PC-3 (cell line): ENCODE data around the gene KIAA0586. TPM values are rescaled to one million over a fixed set of nuclear protein-coding genes. Genes with fewer than 3 reads are reported as not detected.

Experiments used
- ATAC-seq: fragments of 200-7000 bp; cut with Tn5 transposase; 2 replicates; pipeline ENCODE4 v1.9.1; 2020; ENCODE audit warnings: mild to moderate bottlenecking, moderate library complexity
- BruUV-seq: library from RNA; stranded (reverse); fragments of 400-500 nt; replicated peaks from 2 replicates; lab custom pipeline; 2021; lab: Mats Ljungman, UMichigan
- CTCF ChIA-PET: fragments of 300-600 bp; sonication (Branson Sonifier 250); formaldehyde crosslinking; loops from one replicate; lab custom pipeline; 2022; ENCODE audit warnings: antibody characterized with exemption; lab: Charles Lee
- POLR2A ChIA-PET: fragments of 300-600 bp; sonication (Branson Sonifier 250); formaldehyde crosslinking; loops from one replicate; lab custom pipeline; 2022; ENCODE audit warnings: antibody characterized with exemption; ENCODE audit not compliant: unreplicated experiment; lab: Charles Lee
- DNase-seq: peaks from one replicate; pipeline ENCODE4 v3.0.0-alpha.2; 2015
- H2AFZ ChIP-seq: fragments of 300-600 bp; sonication (generic); 2 replicates; pipeline ENCODE4 v1.6.0; 2016; ENCODE audit warnings: antibody characterized with exemption, low read length
- H3F3A ChIP-seq: fragments of 300-600 bp; sonication (generic); one replicate; pipeline ENCODE4 v1.6.0; 2017; ENCODE audit warnings: antibody characterized with exemption, low read length, control low read depth, mild to moderate bottlenecking; ENCODE audit not compliant: unreplicated experiment
- H3K27ac ChIP-seq: fragments of 300-600 bp; sonication (generic); 2 replicates; pipeline ENCODE4 v1.5.1; 2016; ENCODE audit warnings: mild to moderate bottlenecking, low read length
- H3K27me3 ChIP-seq: fragments of 300-600 bp; sonication (generic); 2 replicates; pipeline ENCODE4 v1.6.1; 2016; ENCODE audit warnings: low read length, mixed read lengths
- H3K36me3 ChIP-seq: fragments of 300-600 bp; sonication (generic); 2 replicates; pipeline ENCODE4 v1.6.1; 2016; ENCODE audit warnings: low read depth, mixed run types, low read length, mixed read lengths
- H3K4me1 ChIP-seq: fragments of 300-600 bp; sonication (generic); 2 replicates; pipeline ENCODE4 v1.5.1; 2016; ENCODE audit warnings: low read length; ENCODE audit not compliant: insufficient read depth
- H3K4me2 ChIP-seq: fragments of 300-600 bp; sonication (generic); 2 replicates; pipeline ENCODE4 v1.6.0; 2016; ENCODE audit warnings: low read length
- H3K4me3 ChIP-seq: fragments of 300-600 bp; sonication (generic); 2 replicates; pipeline ENCODE4 v1.5.1; 2016; ENCODE audit warnings: mild to moderate bottlenecking, low read length, mixed read lengths
- H3K79me2 ChIP-seq: fragments of 300-600 bp; sonication (generic); 2 replicates; pipeline ENCODE4 v1.6.1; 2017; ENCODE audit warnings: low read length, mixed read lengths
- H3K9ac ChIP-seq: fragments of 300-600 bp; sonication (generic); 2 replicates; pipeline ENCODE4 v1.6.0; 2016; ENCODE audit warnings: mild to moderate bottlenecking, low read length
- H3K9me2 ChIP-seq: fragments of 300-600 bp; sonication (generic); replicated peaks from 2 replicates; pipeline ENCODE4 v1.6.1; 2016; ENCODE audit warnings: mixed run types, low read length, mixed read lengths
- H3K9me3 ChIP-seq: fragments of 300-600 bp; sonication (generic); 2 replicates; pipeline ENCODE4 v1.6.1; 2016; ENCODE audit warnings: low read length, mixed read lengths
- H4K20me1 ChIP-seq: fragments of 300-600 bp; sonication (generic); 2 replicates; pipeline ENCODE4 v1.6.1; 2016; ENCODE audit warnings: low read length, mixed read lengths
- EZH2 ChIP-seq: fragments of 300-600 bp; sonication (generic); IDR thresholded peaks from one replicate; pipeline ENCODE4 v1.6.1; 2017; ENCODE audit warnings: antibody characterized with exemption, mild to moderate bottlenecking, low read length; ENCODE audit not compliant: unreplicated experiment
- EZH2phosphoT487 ChIP-seq: fragments of 300-600 bp; sonication (generic); IDR thresholded peaks from 2 replicates; pipeline ENCODE4 v1.6.1; 2018; ENCODE audit warnings: mild to moderate bottlenecking, antibody characterized with exemption, low read length, borderline replicate concordance
- intact Hi-C: fragments of 100-400 bp; cut with micrococcal nuclease; formaldehyde crosslinking; loops from 2 replicates; pipeline ENCODE4 v1.9.0; 2023
- total RNA-seq: library from RNA; depleted of rRNA; stranded (reverse); fragments of >200 nt; gene quantifications from 2 replicates; pipeline ENCODE4 v1.2.3, GENCODE V29; 2014
- TF ChIP-seq, protein P1 (sequence below): fragments of 300-600 bp; sonication (generic); conservative IDR thresholded peaks from 2 replicates; pipeline ENCODE4 v1.5.1; 2017; ENCODE audit warnings: antibody characterized with exemption, low read depth, mild to moderate bottlenecking, low read length

Gene KIAA0586
- total RNA-seq, 1 experiment from 2014 or later = 50.3 TPM

DNA sequence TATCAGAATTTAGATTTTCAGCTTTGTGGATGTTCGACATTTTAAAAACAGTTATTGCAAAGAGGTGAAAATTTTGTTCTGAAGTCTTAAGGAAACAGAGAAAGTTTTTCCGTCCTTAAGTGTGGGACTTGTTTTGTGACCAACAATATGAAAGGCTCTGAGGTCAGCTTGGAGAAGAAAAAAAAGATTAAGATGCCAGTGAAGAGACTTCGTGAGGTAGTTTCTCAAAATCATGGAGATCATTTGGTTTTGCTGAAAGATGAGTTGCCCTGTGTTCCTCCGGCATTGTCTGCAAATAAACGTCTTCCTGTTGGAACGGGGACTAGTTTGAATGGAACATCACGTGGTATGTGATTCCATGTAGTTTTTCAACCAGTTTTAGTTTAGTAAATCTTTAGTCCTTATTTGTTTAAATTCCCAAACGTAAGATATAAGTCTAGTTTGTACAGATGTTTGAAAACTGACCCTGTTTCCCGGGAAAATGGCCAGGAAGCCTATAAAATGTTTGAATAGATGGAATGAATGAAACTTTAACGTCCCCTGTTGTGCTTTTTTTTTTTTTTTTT lies 682 bp downstream of the KIAA0586 start:
- Histone ChIP-seq H3K9ac (peak overlapping the region; percentile 88), H3K27me3 (no peaks in the 10 kb centered on the region), H3K79me2 (peaks cover 60% of the 10 kb centered on the region), H3K9me2 (no peaks in the 10 kb centered on the region), H4K20me1 (no peaks in the 10 kb centered on the region), H3K36me3 (peaks cover 15% of the 10 kb centered on the region), H2AFZ (peak overlapping the region; percentile 96), H3K9me3 (no peaks in the 10 kb centered on the region), H3F3A (peaks cover 10% of the 10 kb centered on the region), H3K4me2 (peak overlapping the region; percentile 79), H3K4me3 (peak overlapping the region; percentile 70), H3K27ac (peak overlapping the region; percentile 77), H3K4me1 (peaks cover 22% of the 10 kb centered on the region)
- peak; percentile 51 for ATAC-seq
- intact Hi-C loops = loop anchor here (1.0 kb wide), 1 partner anchor 39 kb away; no protein-coding TSS in a partner anchor
- POLR2A ChIA-PET = interaction anchor here (0.6 kb wide), 2 partner anchors 173 to 193 kb away, joined by 3 read pairs; no protein-coding TSS in a partner anchor
- no TSS peak for BruUV-seq
- CTCF ChIA-PET = no interaction called here
- TF ChIP-seq, protein P1, sequence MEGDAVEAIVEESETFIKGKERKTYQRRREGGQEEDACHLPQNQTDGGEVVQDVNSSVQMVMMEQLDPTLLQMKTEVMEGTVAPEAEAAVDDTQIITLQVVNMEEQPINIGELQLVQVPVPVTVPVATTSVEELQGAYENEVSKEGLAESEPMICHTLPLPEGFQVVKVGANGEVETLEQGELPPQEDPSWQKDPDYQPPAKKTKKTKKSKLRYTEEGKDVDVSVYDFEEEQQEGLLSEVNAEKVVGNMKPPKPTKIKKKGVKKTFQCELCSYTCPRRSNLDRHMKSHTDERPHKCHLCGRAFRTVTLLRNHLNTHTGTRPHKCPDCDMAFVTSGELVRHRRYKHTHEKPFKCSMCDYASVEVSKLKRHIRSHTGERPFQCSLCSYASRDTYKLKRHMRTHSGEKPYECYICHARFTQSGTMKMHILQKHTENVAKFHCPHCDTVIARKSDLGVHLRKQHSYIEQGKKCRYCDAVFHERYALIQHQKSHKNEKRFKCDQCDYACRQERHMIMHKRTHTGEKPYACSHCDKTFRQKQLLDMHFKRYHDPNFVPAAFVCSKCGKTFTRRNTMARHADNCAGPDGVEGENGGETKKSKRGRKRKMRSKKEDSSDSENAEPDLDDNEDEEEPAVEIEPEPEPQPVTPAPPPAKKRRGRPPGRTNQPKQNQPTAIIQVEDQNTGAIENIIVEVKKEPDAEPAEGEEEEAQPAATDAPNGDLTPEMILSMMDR = no peak
- TF ChIP-seq EZH2phosphoT487 (no peak), EZH2 (no peak)
- peak; percentile 80 for DNase-seq

DNA sequence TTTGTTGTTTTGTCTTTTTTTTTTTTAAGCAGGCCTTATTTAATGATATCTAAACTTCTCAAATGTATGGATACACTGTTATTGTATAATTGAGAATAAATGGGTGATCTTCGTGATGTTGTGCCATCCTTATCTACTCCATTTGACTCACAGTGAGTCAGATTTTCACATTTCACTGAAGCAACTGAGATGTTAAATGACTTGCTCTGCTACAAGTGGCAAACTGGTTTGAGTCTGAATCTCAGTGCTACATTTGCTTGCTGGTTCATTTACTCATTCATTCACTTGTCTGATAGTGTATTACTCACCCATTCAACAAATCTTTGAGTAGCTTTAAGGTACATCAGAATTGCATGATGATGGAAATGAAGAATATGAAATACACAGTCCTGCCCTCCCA lies 2.6 kb downstream of the KIAA0586 start:
- H3K27ac ChIP-seq = peak overlapping the region; percentile 1; the same call in 1 of the 2 replicates
- no peak overlapping the region for H3K9ac ChIP-seq
- peak overlapping the region; percentile 70 for H3K4me3 ChIP-seq
- peaks cover 10% of the 10 kb centered on the region for H3F3A ChIP-seq
- no TSS peak for BruUV-seq
- ATAC-seq (peak; percentile 7), DNase-seq (peak; percentile 97)
- peaks cover 16% of the 10 kb centered on the region; the same call in 1 of the 2 replicates for H3K36me3 ChIP-seq
- peaks cover 22% of the 10 kb centered on the region for H3K4me1 ChIP-seq
- peaks cover 42% of the 10 kb centered on the region for H3K79me2 ChIP-seq
- intact Hi-C loops = no loop called here
- TF ChIP-seq EZH2phosphoT487 (no peak), EZH2 (no peak)
- TF ChIP-seq, protein P1 = no peak
- H3K9me2 ChIP-seq = no peaks in the 10 kb centered on the region
- H3K4me2 ChIP-seq = peak overlapping the region; percentile 79
- no peak overlapping the region for H2AFZ ChIP-seq
- no peaks in the 10 kb centered on the region for H4K20me1 ChIP-seq
- H3K9me3 ChIP-seq = no peaks in the 10 kb centered on the region
- POLR2A ChIA-PET = interaction anchor here (0.7 kb wide), 2 partner anchors 126 to 260 kb away, joined by 14 to 15 read pairs; no protein-coding TSS in a partner anchor
- CTCF ChIA-PET = interaction anchor here (0.6 kb wide), 1 partner anchor 70 kb away, joined by 5 read pairs; no protein-coding TSS in a partner anchor
- H3K27me3 ChIP-seq = no peaks in the 10 kb centered on the region

DNA sequence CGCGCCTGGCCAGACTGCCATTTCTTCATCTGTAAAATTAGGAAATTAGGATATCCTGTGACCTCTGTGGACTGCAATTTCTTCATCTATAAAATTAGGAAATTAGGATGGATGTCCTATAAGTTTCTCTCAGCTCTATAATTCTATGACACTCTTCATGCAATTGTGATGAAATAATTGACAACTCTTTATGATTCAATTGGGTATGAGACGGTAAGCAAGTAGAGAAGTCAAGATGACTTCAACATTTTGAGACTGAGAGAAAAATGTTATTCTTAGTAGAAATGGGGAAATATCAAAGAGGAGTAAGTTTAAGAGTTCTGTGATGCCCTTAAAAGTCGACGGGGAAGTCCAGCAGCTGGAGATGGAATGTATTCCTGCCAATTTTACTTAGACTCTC lies 12.0 kb downstream of the KIAA0586 start:
- intact Hi-C loops = no loop called here

More for the DNA sequence above, 12.0 kb downstream of the KIAA0586 start:
- POLR2A ChIA-PET = no interaction called here
- Histone ChIP-seq H3K4me3 (no peak overlapping the region), H2AFZ (no peak overlapping the region), H3K4me2 (no peak overlapping the region), H3K9me2 (no peaks in the 10 kb centered on the region), H3F3A (no peaks in the 10 kb centered on the region), H3K9ac (no peak overlapping the region), H3K27me3 (no peaks in the 10 kb centered on the region), H3K79me2 (no peaks in the 10 kb centered on the region), H3K9me3 (no peaks in the 10 kb centered on the region), H3K4me1 (no peaks in the 10 kb centered on the region), H3K27ac (no peak overlapping the region), H4K20me1 (no peaks in the 10 kb centered on the region), H3K36me3 (peaks cover 36% of the 10 kb centered on the region)
- DNase-seq (no peak), ATAC-seq (no peak)
- TF ChIP-seq EZH2phosphoT487 (no peak), EZH2 (no peak)
- TF ChIP-seq, protein P1 = no peak
- CTCF ChIA-PET = no interaction called here
- BruUV-seq = no TSS peak
